ENCODE results near the gene CRYBG3.

- no peak for TF ChIP-seq KLF10 (tag by site-specific recombination; IDR thresholded peaks at IDR 0.05)
- TF ChIP-seq SETDB1 (IDR thresholded peaks at IDR 0.05; ENCODE audit: insufficient read length, low read length): no peak
- TF ChIP-seq, protein P1, sequence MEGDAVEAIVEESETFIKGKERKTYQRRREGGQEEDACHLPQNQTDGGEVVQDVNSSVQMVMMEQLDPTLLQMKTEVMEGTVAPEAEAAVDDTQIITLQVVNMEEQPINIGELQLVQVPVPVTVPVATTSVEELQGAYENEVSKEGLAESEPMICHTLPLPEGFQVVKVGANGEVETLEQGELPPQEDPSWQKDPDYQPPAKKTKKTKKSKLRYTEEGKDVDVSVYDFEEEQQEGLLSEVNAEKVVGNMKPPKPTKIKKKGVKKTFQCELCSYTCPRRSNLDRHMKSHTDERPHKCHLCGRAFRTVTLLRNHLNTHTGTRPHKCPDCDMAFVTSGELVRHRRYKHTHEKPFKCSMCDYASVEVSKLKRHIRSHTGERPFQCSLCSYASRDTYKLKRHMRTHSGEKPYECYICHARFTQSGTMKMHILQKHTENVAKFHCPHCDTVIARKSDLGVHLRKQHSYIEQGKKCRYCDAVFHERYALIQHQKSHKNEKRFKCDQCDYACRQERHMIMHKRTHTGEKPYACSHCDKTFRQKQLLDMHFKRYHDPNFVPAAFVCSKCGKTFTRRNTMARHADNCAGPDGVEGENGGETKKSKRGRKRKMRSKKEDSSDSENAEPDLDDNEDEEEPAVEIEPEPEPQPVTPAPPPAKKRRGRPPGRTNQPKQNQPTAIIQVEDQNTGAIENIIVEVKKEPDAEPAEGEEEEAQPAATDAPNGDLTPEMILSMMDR (tag by site-specific recombination; IDR thresholded peaks at IDR 0.05): no peak
- no peak for TF ChIP-seq HOXA7 (CRISPR knock-in tag; IDR thresholded peaks at IDR 0.05; ENCODE audit: borderline replicate concordance)
These were observed 89.1 kb downstream of the CRYBG3 start for GRCh38 chr3:97910931-97911351.
